ENCODE data around the gene VASH1. TPM values are rescaled to one million over a fixed set of nuclear protein-coding genes. Genes with fewer than 3 reads are reported as not detected.

VASH1 gene
- total and polyA plus RNA-seq, 2 of the 13 experiments (the other 11 are each of a cell fraction or from before 2014, with no cell fraction given), result 0.11 to 0.24 TPM

DNA sequence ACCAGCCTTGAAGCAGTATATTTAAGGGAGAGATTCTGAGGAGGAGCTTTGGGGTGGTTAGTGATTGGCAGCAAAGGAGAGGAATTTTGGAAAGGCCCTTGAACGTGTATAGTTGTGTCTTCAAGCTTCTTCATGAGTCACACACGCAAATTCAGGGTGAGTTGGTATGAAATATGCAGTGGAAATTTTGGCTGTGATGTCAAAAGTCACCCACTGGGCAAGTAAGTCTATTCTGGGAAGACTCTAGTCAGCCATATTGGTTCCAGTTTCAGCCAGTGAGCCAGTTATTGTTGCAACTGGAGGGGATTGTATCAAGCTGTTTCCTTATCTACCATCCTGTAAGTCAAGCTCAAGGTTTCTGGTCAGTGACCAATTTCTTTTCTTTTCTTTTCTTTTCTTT is 32.0 kb upstream of the VASH1 start:
- 13% methylated on average over 2 of the region's 2 CpGs for WGBS (ENCODE audit: low lambda C conversion rate)
- H3K9ac ChIP-seq (ENCODE audit: insufficient read depth, low read depth, low read length), result no peak overlapping the region
- no peaks in the 10 kb centered on the region for H3K36me3 ChIP-seq (replicated peaks in 1 of 2; ENCODE audit: control insufficient read depth in 1 of 2, insufficient read depth in 2 of 2, low read length in 2 of 2)
- FAIRE-seq (no peak), ATAC-seq (no peak), DNase-seq (ENCODE audit: low spot score) (no peak)
- no peaks in the 10 kb centered on the region for H3K79me2 ChIP-seq (ENCODE audit: insufficient read depth, low read length)
- no peak overlapping the region for H3K4me3 ChIP-seq (replicated peaks in 1 of 3; ENCODE audit: insufficient read depth in 1 of 3, low read depth in 2 of 3, low read length in 3 of 3)
- intact Hi-C loops (cut with micrococcal nuclease; ENCODE audit: unreplicated experiment) (no loop called here), in situ Hi-C loops (cut with HindIII; ENCODE audit: extremely low pct_ligation_motif_present, low pct_unique_long_range_greater_than_20kb) (no loop called here)
- peaks cover 0 to 18% of the 10 kb centered on the region in 2 experiments; a peak in 2 of 5 replicates for H3K27me3 ChIP-seq (ENCODE audit: control insufficient read depth in 1 of 2, insufficient read depth in 2 of 2, low read length in 2 of 2)
- H4K20me1 ChIP-seq (ENCODE audit: insufficient read depth, low read length), result no peaks in the 10 kb centered on the region
- H3K9me3 ChIP-seq (ENCODE audit: low read length), result no peaks in the 10 kb centered on the region
- H3K4me1 ChIP-seq (ENCODE audit: insufficient read depth, low read length), result no peaks in the 10 kb centered on the region
- no peak for TF ChIP-seq ATM (IDR thresholded peaks at IDR 0.05; ENCODE audit: borderline replicate concordance)
- H2AFZ ChIP-seq (ENCODE audit: low read length), result no peak overlapping the region
- no peak overlapping the region for H3K27ac ChIP-seq (ENCODE audit: extremely low read length, insufficient read depth, low read length)
- BruUV-seq (replicated peaks), result no TSS peak
- ChIA-PET CTCF (ENCODE audit: low intra/inter-chr PET ratio, low total read pairs) (no interaction called here), POLR2A (no interaction called here)
- H3K4me2 ChIP-seq (ENCODE audit: low read depth, low read length), result no peak overlapping the region

- Histone ChIP-seq H3K36me3 (replicated peaks in 1 of 2; ENCODE audit: control insufficient read depth in 1 of 2, insufficient read depth in 2 of 2, low read length in 2 of 2) (no peaks in the 10 kb centered on the region), H3K4me1 (ENCODE audit: insufficient read depth, low read length) (no peaks in the 10 kb centered on the region), H3K27ac (ENCODE audit: extremely low read length, insufficient read depth, low read length) (no peak overlapping the region), H3K4me3 (replicated peaks in 1 of 3; ENCODE audit: insufficient read depth in 1 of 3, low read depth in 2 of 3, low read length in 3 of 3) (no peak overlapping the region), H3K4me2 (ENCODE audit: low read depth, low read length) (no peak overlapping the region), H2AFZ (ENCODE audit: low read length) (no peak overlapping the region), H3K9me3 (ENCODE audit: low read length) (no peaks in the 10 kb centered on the region), H3K27me3 (ENCODE audit: control insufficient read depth in 1 of 2, insufficient read depth in 2 of 2, low read length in 2 of 2) (peaks cover 0 to 17% of the 10 kb centered on the region in 2 experiments; a peak in 2 of 5 replicates), H3K79me2 (ENCODE audit: insufficient read depth, low read length) (no peaks in the 10 kb centered on the region), H3K9ac (ENCODE audit: insufficient read depth, low read depth, low read length) (no peak overlapping the region), H4K20me1 (ENCODE audit: insufficient read depth, low read length) (no peaks in the 10 kb centered on the region)
- POLR2A ChIA-PET, result no interaction called here
- no peak for ATAC-seq
- no peak for DNase-seq (ENCODE audit: low spot score)
- BruUV-seq (replicated peaks), result no TSS peak
- WGBS (ENCODE audit: low lambda C conversion rate), result 0% methylated on average over 1 of the region's 1 CpG
- CTCF ChIA-PET (ENCODE audit: low intra/inter-chr PET ratio, low total read pairs), result no interaction called here
- FAIRE-seq, result no peak
- in situ Hi-C loops (cut with HindIII; ENCODE audit: extremely low pct_ligation_motif_present, low pct_unique_long_range_greater_than_20kb), result no loop called here
- intact Hi-C loops (cut with micrococcal nuclease; ENCODE audit: unreplicated experiment), result no loop called here
- TF ChIP-seq ZNF121 (CRISPR knock-in tag; IDR thresholded peaks at IDR 0.05) (no peak), SRSF9 (IDR thresholded peaks at IDR 0.05; ENCODE audit: borderline replicate concordance, insufficient read depth, low read depth, low read length, poor library complexity, severe bottlenecking) (no peak), PHF20 (CRISPR knock-in tag; IDR thresholded peaks at IDR 0.05) (no peak), HNRNPK (IDR thresholded peaks at IDR 0.05; ENCODE audit: low read depth, low read length, poor library complexity, severe bottlenecking) (no peak), ZNF841 (CRISPR knock-in tag; IDR thresholded peaks at IDR 0.05; ENCODE audit: borderline replicate concordance) (no peak), FOXC1 (CRISPR knock-in tag; IDR thresholded peaks at IDR 0.05; ENCODE audit: borderline replicate concordance) (no peak), THAP7 (CRISPR knock-in tag; IDR thresholded peaks at IDR 0.05) (no peak), GPBP1L1 (CRISPR knock-in tag; IDR thresholded peaks at IDR 0.05) (no peak)
- TF ChIP-seq, protein P1, sequence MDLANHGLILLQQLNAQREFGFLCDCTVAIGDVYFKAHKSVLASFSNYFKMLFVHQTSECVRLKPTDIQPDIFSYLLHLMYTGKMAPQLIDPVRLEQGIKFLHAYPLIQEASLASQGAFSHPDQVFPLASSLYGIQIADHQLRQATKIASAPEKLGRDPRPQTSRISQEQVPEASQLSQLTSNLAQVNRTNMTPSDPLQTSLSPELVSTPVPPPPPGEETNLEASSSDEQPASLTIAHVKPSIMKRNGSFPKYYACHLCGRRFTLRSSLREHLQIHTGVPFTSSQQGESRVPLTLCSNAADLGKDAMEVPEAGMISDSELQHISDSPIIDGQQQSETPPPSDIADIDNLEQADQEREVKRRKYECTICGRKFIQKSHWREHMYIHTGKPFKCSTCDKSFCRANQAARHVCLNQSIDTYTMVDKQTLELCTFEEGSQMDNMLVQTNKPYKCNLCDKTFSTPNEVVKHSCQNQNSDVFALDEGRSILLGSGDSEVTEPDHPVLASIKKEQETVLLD (CRISPR knock-in tag; IDR thresholded peaks at IDR 0.05; ENCODE audit: low read depth), result no peak
Observed at GRCh38 chr14:76729953-76730505, 31.2 kb upstream of the VASH1 start.
